Subcutaneous abdominal adipose tissue (tissue), 5 donors: Measurements from ENCODE around the gene TRMT2B.
"Not testable (repeated sequence)": the region's sequence is repeated elsewhere in the genome, so short reads cannot be mapped to it uniquely, and the experiment has no call there.

ENCODE experiments used
- H3K27ac ChIP-seq: one replicate; pipeline ENCODE4 v1.7.0; 2013; ENCODE audit warnings: low read depth, mild to moderate bottlenecking, inconsistent platforms, low read length, moderate library complexity
- H3K27me3 ChIP-seq, 5 donors: one replicate each; pipeline ENCODE4 v1.7.0; 2013; ENCODE audit warnings: low read length in 5 of 5, inconsistent platforms in 1 of 5; ENCODE audit not compliant: control insufficient read depth in 5 of 5, insufficient read depth in 4 of 5
- H3K36me3 ChIP-seq, 5 donors: one replicate each; pipeline ENCODE4 v1.7.0; 2013; ENCODE audit warnings: low read length in 5 of 5; ENCODE audit not compliant: control insufficient read depth in 5 of 5, insufficient read depth in 5 of 5
- H3K4me1 ChIP-seq, 5 donors: one replicate each; pipeline ENCODE4 v1.7.0; 2013; ENCODE audit warnings: low read length in 5 of 5, mild to moderate bottlenecking in 3 of 5, moderate library complexity in 1 of 5; ENCODE audit not compliant: control insufficient read depth in 5 of 5, insufficient read depth in 5 of 5
- H3K4me3 ChIP-seq, 5 donors: one replicate each; pipeline ENCODE4 v1.7.0; 2013; ENCODE audit warnings: low read length in 5 of 5, low read depth in 1 of 5
- H3K9ac ChIP-seq, 5 donors: one replicate each; pipeline ENCODE4 v1.7.0; 2013; ENCODE audit warnings: low read length in 5 of 5, mild to moderate bottlenecking in 4 of 5, moderate library complexity in 3 of 5
- H3K9me3 ChIP-seq, 5 donors: one replicate each; pipeline ENCODE4 v1.7.0; 2013; ENCODE audit warnings: low read length in 5 of 5; ENCODE audit not compliant: control insufficient read depth in 5 of 5
- donor health status: healthy.
- donor health status: healthy.
- donor health status: healthy.
- donor health status: healthy.
- donor health status: healthy.

Gene TRMT2B

GRCh38 chrX:101012031-101012430 lies 39.9 kb downstream of the TRMT2B start:
- peaks cover 10 to 47% (median 21%) of the 10 kb centered on the region in 5 donors for H3K36me3 ChIP-seq
- H3K9ac ChIP-seq, H3K27me3 ChIP-seq, H3K4me3 ChIP-seq, H3K9me3 ChIP-seq, H3K27ac ChIP-seq, H3K4me1 ChIP-seq: not testable (repeated sequence)

- Histone ChIP-seq H3K9ac (no peak overlapping the region), H3K4me3 (no peak overlapping the region), H3K9me3 (no peaks in the 10 kb centered on the region), H3K27me3 (peaks cover 0 to 2% (median 0%) of the 10 kb centered on the region in 5 donors), H3K27ac (no peak overlapping the region), H3K4me1 (no peaks in the 10 kb centered on the region), H3K36me3 (peaks cover 7 to 43% (median 19%) of the 10 kb centered on the region in 5 donors)
Observed at GRCh38 chrX:101009090-101009489, 42.8 kb downstream of the TRMT2B start.

- no peaks in the 10 kb centered on the region for H3K9me3 ChIP-seq
- peaks cover 3 to 12% (median 5%) of the 10 kb centered on the region in 5 donors for H3K36me3 ChIP-seq
- H3K27me3 ChIP-seq, result peaks cover 0 to 5% (median 3%) of the 10 kb centered on the region in 5 donors
- no peak overlapping the region for H3K4me3 ChIP-seq
- H3K4me1 ChIP-seq, result no peaks in the 10 kb centered on the region
- H3K27ac ChIP-seq, result no peak overlapping the region
- no peak overlapping the region for H3K9ac ChIP-seq
Observed at GRCh38 chrX:100999451-100999850, 52.5 kb downstream of the TRMT2B start.

- peaks cover under 1 to 10% (median 3%) of the 10 kb centered on the region in 5 donors for H3K36me3 ChIP-seq
- no peak overlapping the region for H3K9ac ChIP-seq
- no peaks in the 10 kb centered on the region for H3K9me3 ChIP-seq
- H3K27ac ChIP-seq, result no peak overlapping the region
- H3K27me3 ChIP-seq, result peaks cover 0 to 8% (median 3%) of the 10 kb centered on the region in 5 donors
- no peak overlapping the region for H3K4me3 ChIP-seq
- H3K4me1 ChIP-seq, result no peaks in the 10 kb centered on the region
Observed at GRCh38 chrX:100995469-100995868, 56.4 kb downstream of the TRMT2B start.

DNA sequence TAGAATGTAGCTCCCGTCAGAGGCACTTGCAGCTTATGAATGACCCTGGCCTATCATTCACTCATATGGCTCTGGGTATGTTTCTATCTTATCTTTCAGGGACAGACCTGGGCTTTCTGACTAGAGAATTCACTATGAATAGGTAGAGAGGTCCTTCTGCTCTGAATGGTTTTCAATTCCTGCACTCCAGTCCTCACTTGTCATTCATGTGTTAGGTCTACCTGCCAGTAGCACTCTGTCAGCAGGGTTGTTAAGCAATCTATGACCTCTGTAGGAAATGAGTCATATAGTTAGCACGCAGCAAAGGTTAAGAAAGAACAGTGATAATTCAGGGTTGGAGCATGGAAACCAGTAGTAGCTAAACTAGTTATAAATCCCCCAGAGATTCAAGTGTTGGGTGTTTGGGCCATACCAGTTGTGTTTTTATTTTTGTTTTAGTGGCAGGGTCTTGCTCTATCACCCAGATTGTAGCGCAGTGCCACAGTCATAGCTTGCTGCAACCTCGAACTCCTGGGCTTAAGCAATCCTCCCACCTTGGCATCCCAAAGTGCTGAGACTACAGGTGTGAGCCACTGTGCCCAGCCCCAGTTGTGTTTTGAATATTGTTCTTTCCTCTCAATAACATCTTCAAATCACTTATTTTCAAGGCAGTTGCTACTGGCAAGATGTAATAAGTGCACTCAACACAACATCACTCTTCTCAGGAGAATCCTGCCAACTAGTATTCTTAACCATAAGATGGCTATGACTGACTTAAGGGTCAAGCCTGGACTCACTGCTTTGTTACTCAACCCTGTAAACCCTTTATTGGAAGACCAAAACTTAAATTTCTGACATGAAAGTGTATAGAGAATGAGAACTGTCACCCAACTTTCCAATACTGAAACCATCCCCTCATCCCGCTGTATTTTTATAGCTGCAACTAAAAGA lies 57.3 kb downstream of the TRMT2B start:
- Histone ChIP-seq H3K27me3 (peaks cover 0 to 8% (median 3%) of the 10 kb centered on the region in 5 donors), H3K4me3 (no peak overlapping the region), H3K9ac (no peak overlapping the region), H3K36me3 (peaks cover 0 to 9% (median 3%) of the 10 kb centered on the region in 5 donors), H3K27ac (no peak overlapping the region), H3K4me1 (no peaks in the 10 kb centered on the region), H3K9me3 (no peaks in the 10 kb centered on the region)

- Histone ChIP-seq H3K27me3 (peaks cover 0 to 10% (median 3%) of the 10 kb centered on the region in 5 donors), H3K4me1 (no peaks in the 10 kb centered on the region), H3K4me3 (no peak overlapping the region), H3K9ac (no peak overlapping the region), H3K27ac (no peak overlapping the region), H3K9me3 (no peaks in the 10 kb centered on the region), H3K36me3 (peaks cover 0 to 9% (median 2%) of the 10 kb centered on the region in 5 donors)
Observed at GRCh38 chrX:100990139-100990538, 61.8 kb downstream of the TRMT2B start.

DNA sequence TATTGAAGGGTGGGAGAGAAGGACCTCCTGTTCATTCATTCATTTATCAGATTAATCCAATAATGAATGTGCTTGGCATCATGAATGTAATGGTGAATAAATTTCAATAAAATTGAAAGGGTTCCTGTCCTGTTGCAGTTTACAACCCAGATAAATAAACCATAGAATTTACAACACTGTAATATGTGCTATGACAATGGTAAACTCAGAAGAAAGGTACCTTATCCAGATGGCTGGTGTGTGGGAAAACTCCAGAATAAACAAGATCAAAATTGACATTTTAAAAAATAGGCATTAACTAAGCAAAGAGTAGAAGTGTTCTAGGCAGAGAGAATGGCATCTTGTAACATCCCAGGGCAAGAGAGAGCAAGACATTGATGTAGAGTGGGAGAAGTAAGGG lies 67.1 kb downstream of the TRMT2B start:
- H3K4me3 ChIP-seq, result no peak overlapping the region
- no peaks in the 10 kb centered on the region for H3K4me1 ChIP-seq
- peaks cover 0 to 9% (median 2%) of the 10 kb centered on the region in 5 donors for H3K36me3 ChIP-seq
- H3K27ac ChIP-seq, result no peak overlapping the region
- H3K9ac ChIP-seq, result no peak overlapping the region
- peaks cover 0 to 5% (median 2%) of the 10 kb centered on the region in 5 donors for H3K27me3 ChIP-seq
- peaks cover 0 to under 1% (median 0%) of the 10 kb centered on the region in 5 donors for H3K9me3 ChIP-seq

- H3K4me1 ChIP-seq, H3K27me3 ChIP-seq, H3K4me3 ChIP-seq, H3K9ac ChIP-seq, H3K36me3 ChIP-seq, H3K27ac ChIP-seq: not testable (repeated sequence)
- peaks cover 0 to 13% (median 0%) of the 10 kb centered on the region in 5 donors for H3K9me3 ChIP-seq
Observed at GRCh38 chrX:100981498-100981845, 70.4 kb downstream of the TRMT2B start.

DNA sequence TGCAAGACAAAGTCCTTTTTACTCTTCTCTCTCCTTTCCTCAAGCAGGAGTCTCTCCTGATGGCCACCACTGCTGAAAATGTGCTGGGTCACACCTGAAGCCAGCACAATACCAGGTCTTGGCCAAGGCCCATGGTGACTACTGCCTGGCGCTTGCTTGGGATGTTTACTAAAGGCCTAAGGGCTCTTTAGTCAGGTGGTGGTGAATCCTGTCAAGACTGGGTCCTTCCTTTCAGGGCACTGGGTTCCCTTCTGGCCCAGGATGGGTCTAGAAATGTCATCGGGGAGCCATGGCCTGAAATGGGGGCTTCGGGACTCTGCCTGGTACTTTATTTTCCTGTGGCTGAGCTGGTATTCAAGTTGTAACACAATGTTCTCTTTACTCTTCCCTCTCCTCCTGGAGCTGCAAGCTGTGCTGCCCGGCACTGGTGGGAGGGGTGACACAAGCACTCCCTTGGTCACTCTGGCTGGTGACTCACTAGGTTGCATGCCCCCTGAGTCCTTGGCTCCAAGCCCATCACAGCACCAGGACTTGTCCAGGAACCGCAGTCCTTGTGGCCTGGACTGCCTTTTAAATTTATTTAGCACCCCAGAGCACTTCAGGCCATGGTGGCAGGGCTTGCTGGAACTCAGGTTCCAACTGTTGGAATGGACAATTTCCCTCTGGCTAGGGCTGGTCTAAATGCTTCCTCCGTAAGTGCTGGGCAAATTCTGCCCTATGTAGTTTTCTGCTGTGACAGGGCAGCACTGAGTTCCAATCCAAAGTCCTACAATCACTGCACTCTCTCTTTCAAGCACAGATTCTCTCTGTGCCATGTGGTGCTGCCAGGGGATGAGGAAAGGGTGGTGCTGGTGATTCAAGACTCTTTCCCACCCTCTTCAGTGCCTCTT lies 71.1 kb downstream of the TRMT2B start:
- H3K9ac ChIP-seq, result no peak overlapping the region
- H3K27ac ChIP-seq, result no peak overlapping the region
- no peaks in the 10 kb centered on the region for H3K4me1 ChIP-seq
- peaks cover 0 to 13% (median 0%) of the 10 kb centered on the region in 5 donors for H3K9me3 ChIP-seq
- peaks cover 0 to 3% (median 0%) of the 10 kb centered on the region in 5 donors for H3K36me3 ChIP-seq
- H3K4me3 ChIP-seq, result no peak overlapping the region
- H3K27me3 ChIP-seq, result peaks cover 0 to 5% (median 0%) of the 10 kb centered on the region in 5 donors
